Ectodermal cell (in vitro differentiated cells): ENCODE measurements around the gene SCMH1.
"Not testable (repeated sequence)": the region's sequence is repeated elsewhere in the genome, so short reads cannot be mapped to it uniquely, and the experiment has no call there.

Experiments
- H3K27ac ChIP-seq: 2 replicates; pipeline ENCODE4 v1.7.0; 2013; ENCODE audit warnings: mild to moderate bottlenecking, low read depth, low read length; ENCODE audit not compliant: insufficient read depth, poor library complexity, severe bottlenecking
- H3K27me3 ChIP-seq: 2 replicates; pipeline ENCODE4 v1.7.0; 2013; ENCODE audit warnings: mild to moderate bottlenecking, low read length; ENCODE audit not compliant: insufficient read depth, control insufficient read depth, poor library complexity, severe bottlenecking
- H3K36me3 ChIP-seq: one replicate; pipeline ENCODE4 v1.7.0; 2013; ENCODE audit warnings: low read length; ENCODE audit not compliant: control insufficient read depth, insufficient read depth
- H3K4me1 ChIP-seq: one replicate; pipeline ENCODE4 v1.7.0; 2013; ENCODE audit warnings: low read length; ENCODE audit not compliant: control insufficient read depth, insufficient read depth
- H3K4me3 ChIP-seq: 2 replicates; pipeline ENCODE4 v1.7.0; 2013; ENCODE audit warnings: low read depth, low read length, control low read depth; ENCODE audit not compliant: insufficient read depth
- H3K9me3 ChIP-seq: 2 replicates; pipeline ENCODE4 v1.7.0; 2013; ENCODE audit warnings: mild to moderate bottlenecking, low read length, moderate library complexity; ENCODE audit not compliant: control insufficient read depth
- WGBS, 2 experiments: methylation state at CpG; one replicate each; pipeline ENCODE4 v1.1.7; 2013; ENCODE audit warnings: missing lambda C conversion rate in 2 of 2; 5-methylcytosine and 5-hydroxymethylcytosine counted together

Gene SCMH1

DNA sequence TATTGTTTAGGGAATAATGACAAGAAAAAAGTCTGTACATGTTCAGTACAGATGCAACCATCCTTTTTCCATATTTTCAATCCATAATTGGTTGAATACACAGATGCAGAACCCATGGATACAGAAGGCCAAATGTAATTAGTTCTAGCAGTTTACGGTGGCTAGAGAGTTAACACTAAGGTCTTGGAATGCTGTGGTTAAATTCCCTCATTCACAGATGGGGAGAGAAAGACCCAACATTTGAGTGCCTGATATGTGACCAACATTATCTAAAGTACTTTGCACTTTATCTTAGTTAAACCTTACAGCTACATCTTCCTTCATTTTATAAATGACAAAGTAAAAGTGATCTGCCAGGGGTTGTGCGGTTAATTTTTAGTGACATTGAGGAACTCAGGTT lies 5.3 kb downstream of the SCMH1 start:
- Histone ChIP-seq H3K9me3 (no peaks in the 10 kb centered on the region), H3K27ac (no peak overlapping the region), H3K4me1 (peaks cover 6% of the 10 kb centered on the region), H3K27me3 (no peaks in the 10 kb centered on the region), H3K4me3 (no peak overlapping the region), H3K36me3 (no peaks in the 10 kb centered on the region)
- 93 to 100% methylated on average over 2 of the region's 2 CpGs for WGBS, 2 experiments

DNA sequence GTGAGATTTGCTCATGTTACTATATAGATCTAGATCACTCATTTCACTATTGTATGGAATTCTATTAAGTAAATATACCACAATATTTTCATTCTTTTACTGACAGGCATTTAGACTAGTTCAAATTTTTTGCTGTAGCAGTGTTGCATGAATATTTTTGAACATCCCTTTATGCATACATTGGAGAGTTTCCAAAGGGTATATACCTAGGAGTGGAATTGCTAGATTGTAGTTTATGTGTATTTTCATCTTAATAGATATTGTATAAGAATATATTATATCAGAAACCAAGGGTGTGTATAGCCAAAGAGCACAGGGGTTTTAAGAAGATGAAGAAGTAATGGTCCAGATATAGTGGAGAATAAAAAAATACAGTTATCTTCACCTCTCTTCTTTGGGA lies 6.2 kb downstream of the SCMH1 start:
- Histone ChIP-seq H3K9me3 (no peaks in the 10 kb centered on the region), H3K4me1 (peaks cover 3% of the 10 kb centered on the region), H3K36me3 (no peaks in the 10 kb centered on the region), H3K4me3 (no peak overlapping the region), H3K27me3 (no peaks in the 10 kb centered on the region), H3K27ac (no peak overlapping the region)

GRCh38 chr1:41233708-41234107 lies 8.4 kb downstream of the SCMH1 start:
- H3K27ac ChIP-seq, result no peak overlapping the region
- WGBS, 2 experiments, result 100% methylated on average over 1 of the region's 1 CpG
- H3K36me3 ChIP-seq, result no peaks in the 10 kb centered on the region
- no peak overlapping the region for H3K4me3 ChIP-seq
- no peaks in the 10 kb centered on the region for H3K9me3 ChIP-seq
- no peaks in the 10 kb centered on the region for H3K4me1 ChIP-seq
- H3K27me3 ChIP-seq, result no peaks in the 10 kb centered on the region

GRCh38 chr1:41232305-41232704 lies 9.8 kb downstream of the SCMH1 start:
- Histone ChIP-seq H3K4me3 (no peak overlapping the region), H3K9me3 (no peaks in the 10 kb centered on the region), H3K27ac (no peak overlapping the region), H3K36me3 (no peaks in the 10 kb centered on the region), H3K27me3 (no peaks in the 10 kb centered on the region), H3K4me1 (no peaks in the 10 kb centered on the region)
- WGBS, 2 experiments, result no CpG with 5 or more reads among the region's 3 CpGs

DNA sequence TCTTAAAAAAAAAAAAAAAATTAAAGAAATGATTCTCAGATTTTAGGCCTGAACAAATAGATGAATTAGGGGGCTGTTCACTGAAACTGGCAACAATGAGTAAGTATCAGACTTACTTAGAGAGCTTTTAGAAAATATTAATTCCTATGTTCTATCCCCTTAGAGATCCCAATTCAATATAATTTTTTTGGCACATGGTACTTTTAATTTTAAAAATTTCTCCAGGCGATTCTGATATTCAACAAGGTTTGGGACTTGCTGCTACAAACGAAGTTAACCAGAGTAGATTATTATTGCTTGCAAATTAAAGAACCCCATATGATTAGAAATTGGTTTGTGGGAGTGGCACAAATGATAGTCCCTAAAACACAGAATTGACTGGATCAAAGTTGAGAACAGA lies 11.4 kb downstream of the SCMH1 start:
- H3K9me3 ChIP-seq, result no peaks in the 10 kb centered on the region
- H3K4me1 ChIP-seq, result peaks cover 6% of the 10 kb centered on the region
- no peak overlapping the region for H3K27ac ChIP-seq
- WGBS, 2 experiments, result 100% methylated on average over 1 to 2 of the region's 2 CpGs
- H3K27me3 ChIP-seq, result no peaks in the 10 kb centered on the region
- H3K4me3 ChIP-seq, result no peak overlapping the region
- no peaks in the 10 kb centered on the region for H3K36me3 ChIP-seq

GRCh38 chr1:41229219-41229618 lies 12.9 kb downstream of the SCMH1 start:
- H3K4me1 ChIP-seq, H3K9me3 ChIP-seq, H3K27ac ChIP-seq, H3K36me3 ChIP-seq, H3K4me3 ChIP-seq, H3K27me3 ChIP-seq: not testable (repeated sequence)
- 91 to 95% methylated on average over 1 to 2 of the region's 2 CpGs for WGBS, 2 experiments

DNA sequence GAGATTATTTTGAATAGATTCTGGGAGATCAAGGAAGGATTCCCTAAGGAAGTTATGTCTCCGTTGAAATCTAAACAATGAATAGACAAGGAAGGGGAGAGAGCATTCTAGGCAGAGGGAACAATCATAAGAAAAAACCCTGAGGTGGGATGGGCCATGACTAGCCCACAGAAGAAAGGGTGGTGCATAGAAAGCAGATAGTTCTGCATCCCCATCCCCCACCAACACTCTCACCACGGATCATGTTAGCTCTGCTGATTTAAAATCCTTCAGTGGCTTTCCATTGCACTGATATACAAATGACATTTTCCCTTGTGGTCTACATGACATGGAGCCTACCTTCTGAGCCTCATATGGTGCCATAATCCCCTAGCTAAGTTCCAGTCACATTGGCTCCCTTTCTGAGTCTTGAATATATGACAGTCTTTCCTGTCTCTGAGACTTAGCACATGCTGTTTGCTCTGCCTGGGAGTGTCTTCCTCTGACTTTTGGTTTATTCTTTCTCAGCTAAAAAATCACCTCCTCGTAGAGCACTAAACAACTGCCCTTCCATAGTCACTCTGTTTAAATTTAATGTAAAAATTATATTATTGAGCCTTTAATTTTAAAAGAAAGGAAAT lies 15.2 kb downstream of the SCMH1 start:
- Histone ChIP-seq H3K9me3 (no peaks in the 10 kb centered on the region), H3K27me3 (no peaks in the 10 kb centered on the region), H3K27ac (no peak overlapping the region), H3K4me3 (no peak overlapping the region), H3K4me1 (peaks cover 6% of the 10 kb centered on the region), H3K36me3 (no peaks in the 10 kb centered on the region)
- WGBS, 2 experiments, result 58 to 66% methylated on average over 2 to 3 of the region's 3 CpGs

DNA sequence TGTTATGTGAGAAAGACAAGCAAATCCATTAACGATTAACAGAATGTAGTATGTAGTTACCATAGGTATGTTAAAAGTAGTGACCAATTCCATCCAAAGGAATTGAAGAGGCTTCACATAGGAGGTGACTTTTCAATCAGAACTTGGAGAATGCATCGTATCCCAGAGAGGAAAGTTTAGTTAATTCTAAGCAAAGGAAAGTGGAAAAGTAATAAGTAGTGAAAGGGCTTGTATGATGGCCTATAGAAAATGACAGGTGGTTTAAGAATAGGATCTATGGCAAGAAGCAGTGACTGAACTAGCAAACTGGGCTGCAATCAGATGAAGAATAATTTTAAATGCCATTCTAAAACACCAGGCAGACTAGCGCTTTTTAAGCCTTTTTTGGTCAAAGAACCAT lies 16.6 kb downstream of the SCMH1 start:
- Histone ChIP-seq H3K4me3 (no peak overlapping the region), H3K4me1 (peaks cover 6% of the 10 kb centered on the region), H3K36me3 (no peaks in the 10 kb centered on the region), H3K9me3 (no peaks in the 10 kb centered on the region), H3K27me3 (no peaks in the 10 kb centered on the region), H3K27ac (no peak overlapping the region)
- 94 to 96% methylated on average over 3 of the region's 3 CpGs for WGBS, 2 experiments

DNA sequence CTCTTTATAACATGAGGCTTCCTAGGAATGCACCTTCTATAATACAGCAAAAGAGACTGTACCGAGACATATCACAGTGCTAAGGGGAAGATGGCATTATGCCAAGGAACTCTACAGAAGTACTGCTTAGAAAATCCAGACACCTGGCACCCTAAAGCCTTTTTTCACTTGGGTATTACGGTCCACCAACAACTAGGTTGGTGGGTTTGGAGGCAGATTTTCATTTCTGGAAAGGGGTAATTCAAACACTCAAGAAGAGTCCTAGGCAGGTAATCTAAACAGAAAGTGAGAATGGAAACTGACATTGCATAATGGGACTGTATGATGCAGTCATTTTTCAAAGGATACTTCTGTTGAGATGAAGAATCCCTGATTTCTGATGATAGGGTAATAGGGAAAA lies 19.6 kb downstream of the SCMH1 start:
- H3K4me3 ChIP-seq, result no peak overlapping the region
- H3K9me3 ChIP-seq, result no peaks in the 10 kb centered on the region
- H3K27ac ChIP-seq, result no peak overlapping the region
- no peaks in the 10 kb centered on the region for H3K27me3 ChIP-seq
- peaks cover 4% of the 10 kb centered on the region for H3K36me3 ChIP-seq
- WGBS, 2 experiments, result 97 to 98% methylated on average over 2 of the region's 2 CpGs
- H3K4me1 ChIP-seq, result peaks cover 6% of the 10 kb centered on the region

- Histone ChIP-seq H3K27me3 (no peaks in the 10 kb centered on the region), H3K4me1 (peaks cover 6% of the 10 kb centered on the region), H3K9me3 (no peaks in the 10 kb centered on the region), H3K27ac (no peak overlapping the region), H3K36me3 (peaks cover 4% of the 10 kb centered on the region), H3K4me3 (no peak overlapping the region)
These were observed 20.1 kb downstream of the SCMH1 start for GRCh38 chr1:41221995-41222394.

- no peak overlapping the region for H3K4me3 ChIP-seq
- H3K4me1 ChIP-seq, result no peaks in the 10 kb centered on the region
- no peak overlapping the region for H3K27ac ChIP-seq
- 89 to 96% methylated on average over 1 of the region's 1 CpG for WGBS, 2 experiments
- H3K36me3 ChIP-seq, result peaks cover 4% of the 10 kb centered on the region
- H3K27me3 ChIP-seq, result no peaks in the 10 kb centered on the region
- no peaks in the 10 kb centered on the region for H3K9me3 ChIP-seq
These were observed 24.0 kb downstream of the SCMH1 start for GRCh38 chr1:41218152-41218551.
